ENCODE data around the gene MIX23.

The MIX23 gene

DNA sequence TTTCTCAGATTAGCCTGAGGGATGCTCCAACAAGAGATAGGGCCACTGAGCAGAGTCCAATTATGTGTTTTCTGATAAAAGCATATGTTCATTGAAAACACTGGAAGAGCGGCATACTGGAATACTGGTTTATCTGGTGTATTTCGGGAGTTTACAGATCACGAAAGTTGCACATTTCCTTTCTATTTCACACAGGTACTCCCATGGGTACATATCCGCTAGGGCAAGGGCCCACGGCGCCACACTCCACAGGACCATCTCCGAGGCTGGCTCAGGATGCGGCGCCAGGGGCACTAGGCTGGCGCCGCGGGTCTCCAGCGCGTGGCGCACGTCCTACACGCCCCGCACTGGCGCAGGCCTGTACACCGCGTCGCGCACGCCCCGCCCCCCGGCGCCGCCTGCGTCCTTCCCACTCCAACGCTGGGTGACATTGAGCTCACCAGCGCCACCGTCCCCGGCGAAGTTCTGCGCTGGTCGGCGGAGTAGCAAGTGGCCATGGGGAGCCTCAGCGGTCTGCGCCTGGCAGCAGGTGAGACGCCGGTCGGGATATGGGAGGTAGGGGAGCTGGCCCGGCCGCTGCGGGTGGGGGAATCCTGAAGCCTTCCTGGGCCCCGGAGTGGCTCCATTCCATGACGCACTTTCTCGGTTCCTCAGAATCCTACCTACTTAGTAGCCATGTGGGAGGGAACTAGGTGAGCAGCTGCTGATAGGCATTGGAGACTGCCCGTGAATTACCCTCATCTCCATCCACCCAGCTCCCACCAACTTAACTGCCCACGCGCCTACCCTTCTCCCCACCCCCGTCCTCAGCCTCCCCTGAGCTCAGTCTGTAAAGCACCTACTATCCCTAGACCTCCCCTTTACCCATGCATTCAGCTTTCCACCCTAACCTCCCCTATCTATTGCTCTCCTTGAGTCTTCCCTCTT is 1.0 kb upstream of the MIX23 start, which contains the start of gene FAM162A:
FAM162A (plus strand) TSS at position 412 of the 927 bp plus-strand sequence; CDS start at position 496, 84 bp downstream.
- POLR2A ChIA-PET: interaction anchor here (0.5 to 3.3 kb wide), 9 partner anchors 9 to 501 kb away, joined by 3 to 24 read pairs (median 4); partner anchors contain the start of genes HSPBAP1, KPNA1 and WDR5B
- CTCF ChIA-PET: interaction anchor here (0.5 to 1.2 kb wide), 13 partner anchors 8 to 908 kb away, joined by 3 to 6 read pairs (median 3); no protein-coding TSS in a partner anchor
- Histone ChIP-seq H3K36me3 (ENCODE audit: control insufficient read depth in 2 of 2, insufficient read depth in 1 of 2, low read length in 2 of 2) (peaks cover 0 to 19% of the 10 kb centered on the region in 2 experiments; a peak in 2 of 3 replicates), H3K4me3 (ENCODE audit: low read depth, low read length) (peak within 1 kb of the TSS; percentile 96), H3K9me3 (ENCODE audit: control insufficient read depth, insufficient read depth, low read depth, low read length) (no peaks in the 10 kb centered on the region), H3K27ac (ENCODE audit: extremely low read depth, low read depth, low read length) (peak within 1 kb of the TSS; percentile 66), H3K4me1 (ENCODE audit: control insufficient read depth, insufficient read depth, low read length) (no peaks in the 10 kb centered on the region)
- TF ChIP-seq, protein P1, sequence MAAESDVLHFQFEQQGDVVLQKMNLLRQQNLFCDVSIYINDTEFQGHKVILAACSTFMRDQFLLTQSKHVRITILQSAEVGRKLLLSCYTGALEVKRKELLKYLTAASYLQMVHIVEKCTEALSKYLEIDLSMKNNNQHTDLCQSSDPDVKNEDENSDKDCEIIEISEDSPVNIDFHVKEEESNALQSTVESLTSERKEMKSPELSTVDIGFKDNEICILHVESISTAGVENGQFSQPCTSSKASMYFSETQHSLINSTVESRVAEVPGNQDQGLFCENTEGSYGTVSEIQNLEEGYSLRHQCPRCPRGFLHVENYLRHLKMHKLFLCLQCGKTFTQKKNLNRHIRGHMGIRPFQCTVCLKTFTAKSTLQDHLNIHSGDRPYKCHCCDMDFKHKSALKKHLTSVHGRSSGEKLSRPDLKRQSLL (tag by site-specific recombination; IDR thresholded peaks at IDR 0.05): peak; percentile 71; the same call in 1 of the 2 replicates
- no peak for TF ChIP-seq YY1 (tag by site-specific recombination; IDR thresholded peaks at IDR 0.05)
- TF ChIP-seq HOXA7 (CRISPR knock-in tag; IDR thresholded peaks at IDR 0.05; ENCODE audit: borderline replicate concordance): no peak
- TF ChIP-seq ZNF626 (tag by site-specific recombination; IDR thresholded peaks at IDR 0.05): no peak
- TF ChIP-seq KLF7 (tag by site-specific recombination; IDR thresholded peaks at IDR 0.05; ENCODE audit: borderline replicate concordance): no peak
- no peak for TF ChIP-seq OSR2 (tag by site-specific recombination; IDR thresholded peaks at IDR 0.05)
- TF ChIP-seq KLF10 (tag by site-specific recombination; IDR thresholded peaks at IDR 0.05): 0 out of 2 replicates have a peak, but pooled peaks have one; percentile 57
- TF ChIP-seq ZNF658 (tag by site-specific recombination; IDR thresholded peaks at IDR 0.05): no peak
- TF ChIP-seq ZIC2 (tag by site-specific recombination; IDR thresholded peaks at IDR 0.05): peak; percentile 80
- TF ChIP-seq SP3 (tag by site-specific recombination; IDR thresholded peaks at IDR 0.05): peak; percentile 72
- TF ChIP-seq ZNF707 (tag by site-specific recombination; IDR thresholded peaks at IDR 0.05): no peak
- TF ChIP-seq, protein P2, sequence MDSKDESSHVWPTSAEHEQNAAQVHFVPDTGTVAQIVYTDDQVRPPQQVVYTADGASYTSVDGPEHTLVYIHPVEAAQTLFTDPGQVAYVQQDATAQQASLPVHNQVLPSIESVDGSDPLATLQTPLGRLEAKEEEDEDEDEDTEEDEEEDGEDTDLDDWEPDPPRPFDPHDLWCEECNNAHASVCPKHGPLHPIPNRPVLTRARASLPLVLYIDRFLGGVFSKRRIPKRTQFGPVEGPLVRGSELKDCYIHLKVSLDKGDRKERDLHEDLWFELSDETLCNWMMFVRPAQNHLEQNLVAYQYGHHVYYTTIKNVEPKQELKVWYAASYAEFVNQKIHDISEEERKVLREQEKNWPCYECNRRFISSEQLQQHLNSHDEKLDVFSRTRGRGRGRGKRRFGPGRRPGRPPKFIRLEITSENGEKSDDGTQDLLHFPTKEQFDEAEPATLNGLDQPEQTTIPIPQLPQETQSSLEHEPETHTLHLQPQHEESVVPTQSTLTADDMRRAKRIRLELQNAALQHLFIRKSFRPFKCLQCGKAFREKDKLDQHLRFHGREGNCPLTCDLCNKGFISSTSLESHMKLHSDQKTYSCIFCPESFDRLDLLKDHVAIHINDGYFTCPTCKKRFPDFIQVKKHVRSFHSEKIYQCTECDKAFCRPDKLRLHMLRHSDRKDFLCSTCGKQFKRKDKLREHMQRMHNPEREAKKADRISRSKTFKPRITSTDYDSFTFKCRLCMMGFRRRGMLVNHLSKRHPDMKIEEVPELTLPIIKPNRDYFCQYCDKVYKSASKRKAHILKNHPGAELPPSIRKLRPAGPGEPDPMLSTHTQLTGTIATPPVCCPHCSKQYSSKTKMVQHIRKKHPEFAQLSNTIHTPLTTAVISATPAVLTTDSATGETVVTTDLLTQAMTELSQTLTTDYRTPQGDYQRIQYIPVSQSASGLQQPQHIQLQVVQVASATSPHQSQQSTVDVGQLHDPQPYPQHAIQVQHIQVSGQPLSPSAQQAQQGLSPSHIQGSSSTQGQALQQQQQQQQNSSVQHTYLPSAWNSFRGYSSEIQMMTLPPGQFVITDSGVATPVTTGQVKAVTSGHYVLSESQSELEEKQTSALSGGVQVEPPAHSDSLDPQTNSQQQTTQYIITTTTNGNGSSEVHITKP (tag by site-specific recombination; IDR thresholded peaks at IDR 0.05): peak; percentile 99
- no peak for TF ChIP-seq ZNF133 (tag by site-specific recombination; IDR thresholded peaks at IDR 0.05)
- TF ChIP-seq MYNN (tag by site-specific recombination; IDR thresholded peaks at IDR 0.05; ENCODE audit: borderline replicate concordance): no peak
- TF ChIP-seq, protein P3, sequence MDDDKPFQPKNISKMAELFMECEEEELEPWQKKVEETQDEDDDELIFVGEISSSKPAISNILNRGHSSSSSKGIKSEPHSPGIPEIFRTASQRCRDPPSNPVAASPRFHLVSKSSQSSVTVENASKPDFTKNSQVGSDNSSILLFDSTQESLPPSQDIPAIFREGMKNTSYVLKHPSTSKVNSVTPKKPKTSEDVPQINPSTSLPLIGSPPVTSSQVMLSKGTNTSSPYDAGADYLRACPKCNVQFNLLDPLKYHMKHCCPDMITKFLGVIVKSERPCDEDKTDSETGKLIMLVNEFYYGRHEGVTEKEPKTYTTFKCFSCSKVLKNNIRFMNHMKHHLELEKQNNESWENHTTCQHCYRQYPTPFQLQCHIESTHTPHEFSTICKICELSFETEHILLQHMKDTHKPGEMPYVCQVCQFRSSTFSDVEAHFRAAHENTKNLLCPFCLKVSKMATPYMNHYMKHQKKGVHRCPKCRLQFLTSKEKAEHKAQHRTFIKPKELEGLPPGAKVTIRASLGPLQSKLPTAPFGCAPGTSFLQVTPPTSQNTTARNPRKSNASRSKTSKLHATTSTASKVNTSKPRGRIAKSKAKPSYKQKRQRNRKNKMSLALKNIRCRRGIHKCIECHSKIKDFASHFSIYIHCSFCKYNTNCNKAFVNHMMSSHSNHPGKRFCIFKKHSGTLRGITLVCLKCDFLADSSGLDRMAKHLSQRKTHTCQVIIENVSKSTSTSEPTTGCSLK (tag by site-specific recombination; IDR thresholded peaks at IDR 0.05): no peak
- TF ChIP-seq, protein P4, sequence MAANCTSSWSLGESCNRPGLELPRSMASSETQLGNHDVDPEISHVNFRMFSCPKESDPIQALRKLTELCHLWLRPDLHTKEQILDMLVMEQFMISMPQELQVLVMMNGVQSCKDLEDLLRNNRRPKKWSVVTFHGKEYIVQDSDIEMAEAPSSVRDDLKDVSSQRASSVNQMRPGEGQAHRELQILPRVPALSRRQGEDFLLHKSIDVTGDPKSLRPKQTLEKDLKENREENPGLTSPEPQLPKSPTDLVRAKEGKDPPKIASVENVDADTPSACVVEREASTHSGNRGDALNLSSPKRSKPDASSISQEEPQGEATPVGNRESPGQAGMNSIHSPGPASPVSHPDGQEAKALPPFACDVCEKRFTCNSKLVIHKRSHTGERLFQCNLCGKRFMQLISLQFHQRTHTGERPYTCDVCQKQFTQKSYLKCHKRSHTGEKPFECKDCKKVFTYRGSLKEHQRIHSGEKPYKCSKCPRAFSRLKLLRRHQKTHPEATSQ (tag by site-specific recombination; IDR thresholded peaks at IDR 0.05): 0 out of 2 replicates have a peak, but pooled peaks have one; percentile 60
- TF ChIP-seq, protein P5, sequence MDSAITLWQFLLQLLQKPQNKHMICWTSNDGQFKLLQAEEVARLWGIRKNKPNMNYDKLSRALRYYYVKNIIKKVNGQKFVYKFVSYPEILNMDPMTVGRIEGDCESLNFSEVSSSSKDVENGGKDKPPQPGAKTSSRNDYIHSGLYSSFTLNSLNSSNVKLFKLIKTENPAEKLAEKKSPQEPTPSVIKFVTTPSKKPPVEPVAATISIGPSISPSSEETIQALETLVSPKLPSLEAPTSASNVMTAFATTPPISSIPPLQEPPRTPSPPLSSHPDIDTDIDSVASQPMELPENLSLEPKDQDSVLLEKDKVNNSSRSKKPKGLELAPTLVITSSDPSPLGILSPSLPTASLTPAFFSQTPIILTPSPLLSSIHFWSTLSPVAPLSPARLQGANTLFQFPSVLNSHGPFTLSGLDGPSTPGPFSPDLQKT (IDR thresholded peaks at IDR 0.05; ENCODE audit: borderline replicate concordance, low read depth, low read length): no peak
- TF ChIP-seq ZNF549 (tag by site-specific recombination; IDR thresholded peaks at IDR 0.05): no peak
- TF ChIP-seq HOXD13 (CRISPR knock-in tag; IDR thresholded peaks at IDR 0.05; ENCODE audit: borderline replicate concordance): no peak
- TF ChIP-seq, protein P6, sequence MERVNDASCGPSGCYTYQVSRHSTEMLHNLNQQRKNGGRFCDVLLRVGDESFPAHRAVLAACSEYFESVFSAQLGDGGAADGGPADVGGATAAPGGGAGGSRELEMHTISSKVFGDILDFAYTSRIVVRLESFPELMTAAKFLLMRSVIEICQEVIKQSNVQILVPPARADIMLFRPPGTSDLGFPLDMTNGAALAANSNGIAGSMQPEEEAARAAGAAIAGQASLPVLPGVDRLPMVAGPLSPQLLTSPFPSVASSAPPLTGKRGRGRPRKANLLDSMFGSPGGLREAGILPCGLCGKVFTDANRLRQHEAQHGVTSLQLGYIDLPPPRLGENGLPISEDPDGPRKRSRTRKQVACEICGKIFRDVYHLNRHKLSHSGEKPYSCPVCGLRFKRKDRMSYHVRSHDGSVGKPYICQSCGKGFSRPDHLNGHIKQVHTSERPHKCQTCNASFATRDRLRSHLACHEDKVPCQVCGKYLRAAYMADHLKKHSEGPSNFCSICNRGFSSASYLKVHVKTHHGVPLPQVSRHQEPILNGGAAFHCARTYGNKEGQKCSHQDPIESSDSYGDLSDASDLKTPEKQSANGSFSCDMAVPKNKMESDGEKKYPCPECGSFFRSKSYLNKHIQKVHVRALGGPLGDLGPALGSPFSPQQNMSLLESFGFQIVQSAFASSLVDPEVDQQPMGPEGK (tag by site-specific recombination; IDR thresholded peaks at IDR 0.05): peak; percentile 72
- no peak for TF ChIP-seq ZNF302 (tag by site-specific recombination; IDR thresholded peaks at IDR 0.05; ENCODE audit: low read depth)
- no peak for TF ChIP-seq ZNF121 (tag by site-specific recombination; IDR thresholded peaks at IDR 0.05)
- peak; percentile 80 for TF ChIP-seq ZNF501 (tag by site-specific recombination; IDR thresholded peaks at IDR 0.05)
- TF ChIP-seq WT1 (tag by site-specific recombination; IDR thresholded peaks at IDR 0.05): 0 out of 2 replicates have a peak, but pooled peaks have one; percentile 27
